H1 (cell line): Measurements from ENCODE around the gene EPHA10. TPM values are rescaled to one million over a fixed set of nuclear protein-coding genes. Genes with fewer than 3 reads are reported as not detected.

Experiments used
- NANOG ChIP-seq: IDR thresholded peaks from 2 replicates; pipeline ENCODE4 v1.6.1; 2011; ENCODE audit warnings: low read length, low read depth, mild to moderate bottlenecking, inconsistent platforms; ENCODE audit not compliant: insufficient read depth, poor library complexity, severe bottlenecking
- RFX5 ChIP-seq: IDR thresholded peaks from 2 replicates; pipeline ENCODE4 v1.6.1; 2011; ENCODE audit warnings: low read depth, low read length, improper control_type of control experiment, borderline replicate concordance
- polyA plus RNA-seq, 7 experiments: library from polyadenylated mRNA; depleted of rRNA in 3 of 7; stranded (reverse) in 5 of 7; unstranded in 2 of 7; fragments of >200 nt in 5 of 7; fragments of 200-250 nt in 2 of 7; gene quantifications; 1 replicate in 5 of 7; 2 replicates in 1 of 7; 4 replicates in 1 of 7; pipeline versions ENCODE4 v1.2.1 to v1.2.3, GENCODE V29; 2011 to 2013; ENCODE audit warnings: missing spikeins in 2 of 7, mixed read lengths in 2 of 7
- total RNA-seq: library from RNA; stranded (reverse); fragmentation: NEBNext Ultra II Directional; extraction: Animal tissue kit (Norgen Biotek cat#: 25700); gene quantifications from 2 replicates; pipeline ENCODE4 v1.2.1, GENCODE V29; 2021

The EPHA10 gene
- total and polyA plus RNA-seq, 2 of the 8 experiments (the other 6 are each of a cell fraction or from before 2014, with no cell fraction given) = 0.54 to 1.0 TPM

- no peak for TF ChIP-seq RFX5
- TF ChIP-seq NANOG = no peak
These were observed 40.3 kb downstream of the EPHA10 start (continued) for GRCh38 chr1:37724575-37724974.
